ENCODE measurements around the gene TTC39A.

TTC39A gene

DNA sequence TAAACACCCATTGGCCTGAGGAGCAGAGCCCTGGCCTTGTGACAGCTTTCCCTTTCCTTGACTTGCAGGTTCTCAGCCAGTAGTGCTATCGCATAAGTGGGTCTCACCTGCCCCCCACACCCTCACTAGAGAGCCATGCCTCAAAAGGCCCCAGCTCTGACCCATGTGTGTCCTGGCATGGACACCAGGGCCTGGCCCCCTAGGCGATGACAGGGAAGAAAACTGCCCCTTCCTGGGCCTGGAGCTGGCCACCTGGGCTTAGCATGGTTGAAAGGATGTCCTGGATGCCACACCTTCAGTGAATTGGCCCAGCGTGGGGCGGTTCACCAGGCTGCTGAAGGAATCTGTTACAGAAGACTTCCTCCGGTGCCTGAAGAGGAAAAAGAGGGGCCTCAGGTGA, 18.5 kb downstream of the TTC39A start:
- POLR2A ChIA-PET, result interaction anchor here (0.6 to 0.8 kb wide), 2 partner anchors 15 to 46 kb away, joined by 3 read pairs; no protein-coding TSS in a partner anchor
- TF ChIP-seq ELF4 (IDR thresholded peaks at IDR 0.05) (no peak), PKNOX1 (IDR thresholded peaks at IDR 0.05) (no peak), SUZ12 (IDR thresholded peaks at IDR 0.05) (no peak), LEF1 (IDR thresholded peaks at IDR 0.05; ENCODE audit: borderline replicate concordance) (no peak), FOXA1 (IDR thresholded peaks at IDR 0.05) (no peak), ZNF384 (IDR thresholded peaks at IDR 0.05) (no peak), TARDBP (IDR thresholded peaks at IDR 0.05) (no peak), L3MBTL2 (conservative IDR thresholded peaks at IDR 0.05) (no peak), FOXK2 (IDR thresholded peaks at IDR 0.05) (no peak), FOXM1 (IDR thresholded peaks at IDR 0.05; ENCODE audit: borderline replicate concordance) (no peak), ARNT (IDR thresholded peaks at IDR 0.05) (no peak), SP1 (IDR thresholded peaks at IDR 0.05) (no peak), CTBP1 (IDR thresholded peaks at IDR 0.05; ENCODE audit: borderline replicate concordance) (no peak), NFRKB (IDR thresholded peaks at IDR 0.05) (no peak), HDGF (IDR thresholded peaks at IDR 0.05; ENCODE audit: borderline replicate concordance) (no peak), BHLHE40 (IDR thresholded peaks at IDR 0.05; ENCODE audit: borderline replicate concordance) (no peak)
- DNase-seq (ENCODE audit: extremely low spot score), result no peak
- CTCF ChIA-PET, result no interaction called here

GRCh38 chr1:51310871-51311613, 19.3 kb downstream of the TTC39A start:
- CTCF ChIA-PET, result no interaction called here
- TF ChIP-seq ELF4 (IDR thresholded peaks at IDR 0.05), result no peak
- no peak for TF ChIP-seq LEF1 (IDR thresholded peaks at IDR 0.05; ENCODE audit: borderline replicate concordance)
- no peak for TF ChIP-seq CTBP1 (IDR thresholded peaks at IDR 0.05; ENCODE audit: borderline replicate concordance)
- no peak for TF ChIP-seq FOXA1 (IDR thresholded peaks at IDR 0.05)
- TF ChIP-seq SP1 (IDR thresholded peaks at IDR 0.05), result no peak
- no peak for TF ChIP-seq SUZ12 (IDR thresholded peaks at IDR 0.05)
- TF ChIP-seq ZNF384 (IDR thresholded peaks at IDR 0.05), result no peak
- no peak for TF ChIP-seq PKNOX1 (IDR thresholded peaks at IDR 0.05)
- DNase-seq (ENCODE audit: extremely low spot score), result no peak
- POLR2A ChIA-PET, result no interaction called here

DNA sequence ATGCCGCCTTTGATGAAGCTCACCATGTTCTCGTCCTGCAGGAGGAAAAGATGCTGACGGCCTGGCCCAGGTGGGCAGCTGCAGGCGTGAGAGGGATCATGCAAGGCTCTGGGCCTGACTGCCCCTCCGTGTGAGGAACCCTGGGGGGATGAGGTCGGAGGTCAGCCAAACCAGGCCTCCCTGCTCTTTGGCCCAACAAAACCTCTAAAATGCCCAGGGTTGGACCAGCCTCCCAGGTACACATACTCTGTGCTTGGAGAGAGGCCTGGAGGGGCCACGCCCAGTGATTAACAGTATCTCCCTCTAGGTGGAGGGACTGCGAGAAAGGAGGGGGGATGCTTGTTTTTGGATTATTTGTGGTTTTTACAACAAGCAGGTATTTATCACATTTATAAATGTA, 21.1 kb downstream of the TTC39A start:
- CTCF ChIA-PET, result no interaction called here
- no peak for DNase-seq (ENCODE audit: extremely low spot score)
- POLR2A ChIA-PET, result interaction anchor here (1.0 kb wide), 1 partner anchor 74 kb away, joined by 3 read pairs; the partner anchor contains the start of gene RNF11
- no peak for TF ChIP-seq L3MBTL2 (conservative IDR thresholded peaks at IDR 0.05)
- TF ChIP-seq FOXK2 (IDR thresholded peaks at IDR 0.05), result no peak
- TF ChIP-seq NFRKB (IDR thresholded peaks at IDR 0.05), result no peak
- TF ChIP-seq CTBP1 (IDR thresholded peaks at IDR 0.05; ENCODE audit: borderline replicate concordance), result no peak
- TF ChIP-seq LEF1 (IDR thresholded peaks at IDR 0.05; ENCODE audit: borderline replicate concordance), result no peak
- no peak for TF ChIP-seq SUZ12 (IDR thresholded peaks at IDR 0.05)
- no peak for TF ChIP-seq HDGF (IDR thresholded peaks at IDR 0.05; ENCODE audit: borderline replicate concordance)

- CTCF ChIA-PET, result no interaction called here
- POLR2A ChIA-PET, result no interaction called here
- no peak for DNase-seq (ENCODE audit: extremely low spot score)
- no peak for TF ChIP-seq ZNF384 (IDR thresholded peaks at IDR 0.05)
- TF ChIP-seq PKNOX1 (IDR thresholded peaks at IDR 0.05), result no peak
- no peak for TF ChIP-seq BHLHE40 (IDR thresholded peaks at IDR 0.05; ENCODE audit: borderline replicate concordance)
- TF ChIP-seq CTBP1 (IDR thresholded peaks at IDR 0.05; ENCODE audit: borderline replicate concordance), result no peak
- TF ChIP-seq FOXA1 (IDR thresholded peaks at IDR 0.05), result no peak
- no peak for TF ChIP-seq FOXK2 (IDR thresholded peaks at IDR 0.05)
- TF ChIP-seq FOXM1 (IDR thresholded peaks at IDR 0.05; ENCODE audit: borderline replicate concordance), result no peak
- no peak for TF ChIP-seq ARNT (IDR thresholded peaks at IDR 0.05)
- no peak for TF ChIP-seq TARDBP (IDR thresholded peaks at IDR 0.05)
- TF ChIP-seq LEF1 (IDR thresholded peaks at IDR 0.05; ENCODE audit: borderline replicate concordance), result no peak
- no peak for TF ChIP-seq SUZ12 (IDR thresholded peaks at IDR 0.05)
Measured at GRCh38 chr1:51308636-51309035, 21.7 kb downstream of the TTC39A start.

- POLR2A ChIA-PET, result interaction anchor here (2.2 kb wide), 1 partner anchor 10 kb away, joined by 8 read pairs; no protein-coding TSS in a partner anchor
- TF ChIP-seq SP1 (IDR thresholded peaks at IDR 0.05) (no peak), FOXK2 (IDR thresholded peaks at IDR 0.05) (no peak), BHLHE40 (IDR thresholded peaks at IDR 0.05; ENCODE audit: borderline replicate concordance) (no peak), FOXM1 (IDR thresholded peaks at IDR 0.05; ENCODE audit: borderline replicate concordance) (no peak), PKNOX1 (IDR thresholded peaks at IDR 0.05) (no peak)
- DNase-seq (ENCODE audit: extremely low spot score), result no peak
- CTCF ChIA-PET, result interaction anchor here (0.6 kb wide), 1 partner anchor 22 kb away, joined by 3 read pairs; no protein-coding TSS in a partner anchor
Measured at GRCh38 chr1:51306950-51307349, 23.4 kb downstream of the TTC39A start.

Data from HEK293T (cell line).